Type B pancreatic cell (in vitro differentiated cells): Measurements from ENCODE around the gene KYAT1. TPM values are rescaled to one million over a fixed set of nuclear protein-coding genes. Genes with fewer than 3 reads are reported as not detected.
A peak's percentile ranks its signal among the peaks of the same experiment; 100 is the strongest.

ENCODE experiments used
- DNase-seq: peaks from one replicate; pipeline ENCODE4 v3.0.0; 2021; ENCODE audit warnings: mixed read lengths; ENCODE audit not compliant: unreplicated experiment; ENCODE audit errors: extremely low spot score
- H3K27ac Mint-ChIP-seq: 2 replicates; pipeline ENCODE4 v1.8.0; 2021; ENCODE audit warnings: mild to moderate bottlenecking, mixed read lengths
- H3K27me3 Mint-ChIP-seq: 2 replicates; pipeline ENCODE4 v1.8.0; 2021; ENCODE audit warnings: mixed read lengths
- H3K36me3 Mint-ChIP-seq: 2 replicates; pipeline ENCODE4 v1.8.0; 2021; ENCODE audit warnings: mixed read lengths
- H3K4me1 Mint-ChIP-seq: one replicate; pipeline ENCODE4 v1.8.0; 2021; ENCODE audit warnings: mixed read lengths; ENCODE audit not compliant: unreplicated experiment
- H3K4me3 Mint-ChIP-seq: 2 replicates; pipeline ENCODE4 v1.8.0; 2021; ENCODE audit warnings: mild to moderate bottlenecking, mixed read lengths
- H3K9me3 Mint-ChIP-seq: 2 replicates; pipeline ENCODE4 v1.8.0; 2021; ENCODE audit warnings: mixed read lengths
- CTCF ChIP-seq: fragments of 200-600 bp; sonication (generic); conservative IDR thresholded peaks from 2 replicates; pipeline ENCODE4 v1.5.0; 2021; ENCODE audit warnings: antibody characterized with exemption, mild to moderate bottlenecking
- total RNA-seq: library from RNA; stranded (reverse); gene quantifications from 2 replicates; pipeline ENCODE4 v1.2.1, GENCODE V29; 2021; ENCODE audit warnings: low replicate concordance

Gene KYAT1
- total RNA-seq, 1 donor from 2014 or later: 11.5 TPM

- Mint-ChIP-seq H3K9me3 (no peaks in the 10 kb centered on the region), H3K27me3 (no peaks in the 10 kb centered on the region), H3K4me1 (peaks cover 8% of the 10 kb centered on the region), H3K27ac (no peak overlapping the region), H3K36me3 (no peaks in the 10 kb centered on the region), H3K4me3 (no peak overlapping the region)
- DNase-seq: no peak
- TF ChIP-seq CTCF: peak; percentile 45
Observed at GRCh38 chr9:128825923-128826700, 55.6 kb downstream of the KYAT1 start.

- H3K4me3 Mint-ChIP-seq: no peak overlapping the region
- no peaks in the 10 kb centered on the region for H3K9me3 Mint-ChIP-seq
- no peaks in the 10 kb centered on the region for H3K27me3 Mint-ChIP-seq
- H3K27ac Mint-ChIP-seq: no peak overlapping the region
- no peak for TF ChIP-seq CTCF
- no peak for DNase-seq
- H3K36me3 Mint-ChIP-seq: no peaks in the 10 kb centered on the region
- peaks cover 9% of the 10 kb centered on the region for H3K4me1 Mint-ChIP-seq
Observed at GRCh38 chr9:128824911-128825310, 56.8 kb downstream of the KYAT1 start.

GRCh38 chr9:128823903-128824406 is 57.8 kb downstream of the KYAT1 start:
- no peak for TF ChIP-seq CTCF
- peaks cover 15% of the 10 kb centered on the region for H3K4me1 Mint-ChIP-seq
- no peaks in the 10 kb centered on the region for H3K27me3 Mint-ChIP-seq
- no peak overlapping the region for H3K4me3 Mint-ChIP-seq
- H3K27ac Mint-ChIP-seq: no peak overlapping the region
- no peaks in the 10 kb centered on the region for H3K36me3 Mint-ChIP-seq
- no peak for DNase-seq
- H3K9me3 Mint-ChIP-seq: no peaks in the 10 kb centered on the region

GRCh38 chr9:128823362-128823902 is 58.3 kb downstream of the KYAT1 start:
- H3K27me3 Mint-ChIP-seq: no peaks in the 10 kb centered on the region

GRCh38 chr9:128822407-128823042 is 59.2 kb downstream of the KYAT1 start:
- H3K9me3 Mint-ChIP-seq: no peaks in the 10 kb centered on the region
- TF ChIP-seq CTCF: no peak
- no peak overlapping the region for H3K4me3 Mint-ChIP-seq
- H3K4me1 Mint-ChIP-seq: peaks cover 9% of the 10 kb centered on the region
- no peak for DNase-seq
- H3K36me3 Mint-ChIP-seq: no peaks in the 10 kb centered on the region
- H3K27ac Mint-ChIP-seq: no peak overlapping the region
- H3K27me3 Mint-ChIP-seq: no peaks in the 10 kb centered on the region

More at GRCh38 chr9:128823362-128823902, 58.3 kb downstream of the KYAT1 start:
- Mint-ChIP-seq H3K36me3 (no peaks in the 10 kb centered on the region), H3K9me3 (no peaks in the 10 kb centered on the region), H3K27ac (no peak overlapping the region), H3K4me1 (peaks cover 9% of the 10 kb centered on the region), H3K4me3 (no peak overlapping the region)
- no peak for DNase-seq
- TF ChIP-seq CTCF: no peak
